ENCODE data around the gene ATP5IF1. TPM values are rescaled to one million over a fixed set of nuclear protein-coding genes. Genes with fewer than 3 reads are reported as not detected.
A peak's percentile ranks its signal among the peaks of the same experiment; 100 is the strongest.

ATP5IF1 gene
- total and polyA plus RNA-seq, 10 of the 15 experiments (the other 5 are each of a cell fraction or from before 2014, with no cell fraction given), result 253 to 1,210 (median 418) TPM

- TF ChIP-seq PKNOX1 (IDR thresholded peaks at IDR 0.05) (no peak; the same call in none of the 2 replicates), ASH2L (IDR thresholded peaks at IDR 0.05; ENCODE audit: borderline replicate concordance, low read depth) (no peak), FOXK2 (IDR thresholded peaks at IDR 0.05) (no peak)
Observed at GRCh38 chr1:28244549-28245251, 8.8 kb downstream of the ATP5IF1 start (continued).

GRCh38 chr1:28246427-28246832, 10.5 kb downstream of the ATP5IF1 start:
- ATAC-seq (peak; percentile 36), DNase-seq (ENCODE audit: low read depth, low spot score) (peak; percentile 67), FAIRE-seq (no peak)
- H3K79me2 ChIP-seq (ENCODE audit: control insufficient read depth, insufficient read depth, low read length), result peaks cover 10% of the 10 kb centered on the region
- no peaks in the 10 kb centered on the region for H4K20me1 ChIP-seq (ENCODE audit: control insufficient read depth, insufficient read depth)
- SMC1A ChIA-PET (ENCODE audit: uncharacterized antibody, unreplicated experiment), result interaction anchor here (0.9 to 9.7 kb wide), 8 partner anchors 11 to 156 kb away, joined by 3 to 84 read pairs (median 4); partner anchors contain the start of genes ATP5IF1 and DNAJC8
- in situ Hi-C loops (cut with MboI), result loop anchor here (5.0 kb wide), 1 partner anchor 356 kb away; no protein-coding TSS in a partner anchor
- 3% methylated on average over 11 of the region's 11 CpGs for WGBS (ENCODE audit: insufficient coverage, insufficient replicate concordance, low lambda C conversion rate, missing lambda C conversion rate)
- H3K9ac ChIP-seq (ENCODE audit: control insufficient read depth, insufficient read depth, low read length), result peak overlapping the region; percentile 88
- peak overlapping the region; percentile 48 for H2AFZ ChIP-seq (ENCODE audit: control insufficient read depth, low read depth, low read length)
- H3K4me3 ChIP-seq, result peak overlapping the region; percentile 79
- POLR2A ChIA-PET, result interaction anchor here (0.5 to 7.6 kb wide), 12 partner anchors 11 to 399 kb away, joined by 3 to 125 read pairs (median 4); partner anchors contain the start of gene ATP5IF1
- H3K27me3 ChIP-seq (replicated peaks in 1 of 2; ENCODE audit: control insufficient read depth in 2 of 2, insufficient read depth in 2 of 2, low read length in 1 of 2), result no peaks in the 10 kb centered on the region
- no peaks in the 10 kb centered on the region for H3K36me3 ChIP-seq (ENCODE audit: control insufficient read depth in 2 of 2, insufficient read depth in 2 of 2, low read length in 1 of 2)
- TSS peak; percentile 93 for BruUV-seq (replicated peaks)
- H3K4me2 ChIP-seq (ENCODE audit: control insufficient read depth, insufficient read depth), result peak overlapping the region; percentile 58
- peak overlapping the region; percentile 85 for H3K27ac ChIP-seq (ENCODE audit: control insufficient read depth, insufficient read depth)
- peaks cover 55% of the 10 kb centered on the region for H3K4me1 ChIP-seq (ENCODE audit: control insufficient read depth, insufficient read depth, low read length)
- no peaks in the 10 kb centered on the region for H3K9me3 ChIP-seq (replicated peaks; ENCODE audit: control insufficient read depth, insufficient read depth, low read length)
- RAD21 ChIA-PET (ENCODE audit: unreplicated experiment), result interaction anchor here (0.6 to 4.9 kb wide), 11 partner anchors 11 to 349 kb away, joined by 3 to 54 read pairs (median 3); partner anchors contain the start of genes ATP5IF1, EYA3, PHACTR4 and PTAFR
- intact Hi-C loops (cut with micrococcal nuclease; ENCODE audit: unreplicated experiment), result loop anchor here (5.0 to 10.0 kb wide), 4 partner anchors 51 to 472 kb away; partner anchors contain the start of genes STX12 and THEMIS2
- CTCF ChIA-PET, result interaction anchor here (0.5 to 3.2 kb wide), 6 partner anchors 8 to 191 kb away, joined by 3 to 27 read pairs (median 4); partner anchors contain the start of genes ATP5IF1 and EYA3
- TF ChIP-seq CREB1 (IDR thresholded peaks at IDR 0.05; ENCODE audit: low read depth), result peak; percentile 28; the same call in 1 of the 2 replicates
- no peak for TF ChIP-seq BHLHE40 (IDR thresholded peaks at IDR 0.05; ENCODE audit: borderline replicate concordance in 1 of 2, low read depth in 2 of 2, low read length in 1 of 2)
- TF ChIP-seq USF1 (IDR thresholded peaks at IDR 0.05; ENCODE audit: borderline replicate concordance, extremely low read length, insufficient read depth, low read depth, low read length), result no peak
- peak; percentile 97 to 98 for TF ChIP-seq CEBPB (IDR thresholded peaks at IDR 0.05; ENCODE audit: borderline replicate concordance in 1 of 2, low read depth in 2 of 2, low read length in 2 of 2)
- TF ChIP-seq TCF3 (IDR thresholded peaks at IDR 0.05; ENCODE audit: borderline replicate concordance, insufficient read depth, low read depth, low read length), result no peak
- TF ChIP-seq MAX (IDR thresholded peaks at IDR 0.05; ENCODE audit: low read depth, low read length), result no peak
- no peak for TF ChIP-seq HDAC2 (IDR thresholded peaks at IDR 0.05)
- no peak for TF ChIP-seq POLR2A (IDR thresholded peaks at IDR 0.05; ENCODE audit: low read depth, low read length)
- 0 out of 2 replicates have a peak, but pooled peaks have one; percentile 3 for TF ChIP-seq MEF2A (IDR thresholded peaks at IDR 0.05; ENCODE audit: insufficient read depth, low read depth, low read length)
- TF ChIP-seq FOXM1 (IDR thresholded peaks at IDR 0.05; ENCODE audit: low read depth, low read length), result peak; percentile 38; the same call in 1 of the 2 replicates
- TF ChIP-seq DPF2 (IDR thresholded peaks at IDR 0.05), result no peak
- TF ChIP-seq YY1 (IDR thresholded peaks at IDR 0.05; ENCODE audit: low read depth, low read length), result no peak
- no peak for TF ChIP-seq HDGF (IDR thresholded peaks at IDR 0.05)
- no peak for TF ChIP-seq SREBF1 (IDR thresholded peaks at IDR 0.05; ENCODE audit: low read length)
- TF ChIP-seq ZSCAN29 (IDR thresholded peaks at IDR 0.05), result no peak
- TF ChIP-seq POLR2AphosphoS5 (IDR thresholded peaks at IDR 0.05; ENCODE audit: low read length), result peak; percentile 40
- no peak for TF ChIP-seq EP300 (IDR thresholded peaks at IDR 0.05; ENCODE audit: borderline replicate concordance in 1 of 2, control insufficient read depth in 1 of 2, low read depth in 2 of 2, low read length in 2 of 2)
- TF ChIP-seq SIX5 (IDR thresholded peaks at IDR 0.05; ENCODE audit: low read depth, low read length, severe bottlenecking), result peak; percentile 31
